Ammon's horn (tissue), 1 donor: Measurements from ENCODE around the gene NDUFA8.

Source experiments
- DNase-seq: peaks from one replicate; pipeline ENCODE4 v3.0.0-alpha.2; 2016; ENCODE audit warnings: low spot score

The NDUFA8 gene

DNA sequence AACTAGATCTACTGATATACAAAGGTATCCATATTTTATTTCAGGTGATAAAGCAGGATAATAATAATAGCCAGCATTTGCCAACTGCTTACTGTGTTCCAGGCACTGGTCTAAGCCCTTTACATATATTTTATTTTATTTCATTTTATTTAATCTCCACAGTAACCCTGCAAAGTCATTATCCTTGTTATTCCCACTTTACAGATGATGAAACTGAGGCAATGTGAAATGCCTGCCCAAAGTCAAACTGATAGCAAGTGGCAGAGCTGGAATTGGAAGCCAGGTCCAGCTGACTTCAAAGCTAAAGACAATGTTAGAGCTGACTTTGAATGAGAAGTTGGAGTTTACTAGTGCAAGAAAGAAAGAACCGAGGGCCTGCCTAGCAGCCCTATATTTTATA is 25.0 kb upstream of the NDUFA8 start:
- no peak for DNase-seq

DNA sequence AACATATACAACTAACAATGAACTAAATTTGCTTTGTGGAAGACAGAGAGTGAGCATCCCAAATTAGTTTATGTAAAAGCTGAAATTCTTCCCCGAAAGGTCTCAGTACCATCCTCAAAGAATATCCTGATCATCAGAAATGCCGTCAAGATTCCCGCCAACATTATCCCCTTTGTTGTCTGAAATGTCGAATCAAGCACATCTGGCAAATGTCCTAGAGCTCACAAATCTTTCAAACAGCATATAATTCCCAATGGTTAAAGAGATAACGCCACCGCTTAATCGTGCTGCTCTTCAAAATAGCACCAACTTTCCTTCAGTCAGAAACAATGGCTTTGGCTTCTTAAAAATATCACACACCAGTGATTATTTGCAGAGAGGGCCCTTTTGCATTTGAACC is 23.9 kb upstream of the NDUFA8 start:
- DNase-seq = no peak

DNA sequence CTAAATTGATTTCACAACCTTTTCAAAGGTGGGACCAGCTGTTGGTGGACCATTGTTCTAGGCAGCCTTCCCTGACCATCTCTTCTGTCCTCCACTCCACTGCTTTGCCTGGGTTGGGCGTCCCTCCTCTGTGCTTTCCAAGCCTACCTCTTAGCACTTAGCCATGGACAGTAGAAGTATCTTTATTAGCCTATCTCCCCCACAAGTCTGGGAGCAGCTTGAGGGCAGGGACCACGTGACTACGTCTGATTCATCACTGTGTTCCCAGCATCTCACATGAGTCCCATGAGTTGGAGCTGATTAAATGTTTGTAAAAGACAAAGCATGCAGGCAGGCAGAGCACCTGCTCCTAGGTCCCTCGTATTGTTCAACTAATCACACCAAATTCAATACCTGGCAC is 21.1 kb upstream of the NDUFA8 start:
- DNase-seq = peak; percentile 59

DNA sequence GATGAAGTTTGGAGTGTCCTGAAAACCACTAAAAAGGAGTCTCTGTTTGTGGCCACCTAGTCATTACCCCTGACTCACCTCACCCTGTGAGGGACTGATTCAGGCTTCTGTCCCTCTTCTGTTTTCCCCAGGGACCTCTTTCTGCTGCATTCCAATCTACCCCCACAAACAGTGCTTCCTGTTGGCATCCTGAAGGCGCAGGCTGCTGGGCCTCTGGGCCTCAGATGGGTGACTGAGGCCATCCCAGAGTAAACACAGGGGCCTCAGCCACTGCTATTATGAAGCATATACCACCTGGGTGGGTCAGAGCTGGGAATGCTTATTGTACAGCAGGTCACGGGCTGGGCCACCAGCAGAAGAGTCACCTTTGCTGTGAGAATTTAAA is 20.1 kb upstream of the NDUFA8 start:
- DNase-seq = no peak

DNA sequence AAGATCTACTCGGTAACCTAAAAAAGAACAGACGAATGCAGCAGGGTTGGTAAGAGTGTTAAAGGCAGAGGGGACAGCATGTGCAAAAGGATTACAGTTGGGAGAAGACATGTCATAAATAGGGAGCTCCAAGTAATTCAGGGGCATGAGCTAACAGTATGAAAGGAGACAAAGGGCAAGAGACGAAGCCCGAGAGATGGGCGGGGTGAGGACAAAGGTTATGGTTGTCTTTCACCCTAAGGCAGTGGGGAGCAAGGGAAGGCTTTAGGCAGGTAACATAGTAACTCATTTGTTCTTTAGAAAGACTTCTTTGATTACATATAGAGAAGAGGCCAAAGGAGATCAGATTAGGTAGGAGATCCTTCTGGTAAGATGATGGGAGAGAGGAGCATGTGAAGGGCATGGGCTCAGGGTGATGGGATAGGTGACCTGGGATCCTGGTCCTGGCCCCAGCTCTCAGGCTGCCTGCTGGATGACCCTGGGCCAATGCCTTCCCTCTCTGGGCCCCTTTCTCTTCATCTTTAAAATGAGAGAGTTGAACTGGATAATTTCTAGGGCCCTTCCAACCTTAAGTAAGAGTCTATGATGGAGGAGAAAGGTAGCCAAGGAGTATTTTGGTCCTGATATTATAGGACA is 19.6 kb upstream of the NDUFA8 start:
- no peak for DNase-seq

DNA sequence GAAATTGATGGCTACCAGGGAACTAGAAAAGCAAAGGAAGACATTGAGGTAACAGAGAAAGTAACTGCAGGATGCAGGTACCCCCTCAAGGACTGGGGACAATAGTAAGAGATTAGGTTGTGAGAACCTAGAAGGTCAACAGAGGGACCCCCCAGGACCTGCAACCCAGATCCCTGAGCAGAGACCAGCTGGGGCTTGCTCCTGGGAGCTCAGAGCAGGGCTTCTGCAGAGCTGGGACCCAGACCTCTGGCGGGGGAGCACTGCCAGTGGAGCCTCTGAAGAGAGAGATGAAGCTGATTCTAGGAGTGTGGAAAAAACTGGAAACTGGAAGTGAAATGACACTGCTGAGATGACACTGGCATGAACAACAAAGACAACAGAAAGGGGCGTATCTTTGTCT is 17.3 kb upstream of the NDUFA8 start:
- no peak for DNase-seq

DNA sequence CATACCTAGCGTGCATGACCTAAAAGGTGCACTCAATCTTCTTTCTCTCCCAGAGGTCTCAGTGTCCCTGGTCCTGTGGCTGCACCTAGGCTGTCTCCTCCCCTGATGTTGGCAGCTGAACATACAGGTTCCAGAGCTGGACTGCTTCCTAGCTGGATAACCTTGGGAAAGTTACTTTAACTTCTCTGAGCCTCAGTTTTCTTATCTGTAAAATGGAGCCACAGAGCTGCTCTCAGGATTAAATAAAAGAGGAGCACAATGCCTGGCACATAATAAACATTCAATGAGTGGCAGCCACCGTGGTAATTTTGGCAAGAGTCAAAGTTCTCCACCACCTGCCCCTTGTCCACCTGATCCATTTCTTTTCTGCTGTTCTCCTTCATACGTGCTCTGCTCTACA is 14.1 kb upstream of the NDUFA8 start:
- DNase-seq = no peak

DNA sequence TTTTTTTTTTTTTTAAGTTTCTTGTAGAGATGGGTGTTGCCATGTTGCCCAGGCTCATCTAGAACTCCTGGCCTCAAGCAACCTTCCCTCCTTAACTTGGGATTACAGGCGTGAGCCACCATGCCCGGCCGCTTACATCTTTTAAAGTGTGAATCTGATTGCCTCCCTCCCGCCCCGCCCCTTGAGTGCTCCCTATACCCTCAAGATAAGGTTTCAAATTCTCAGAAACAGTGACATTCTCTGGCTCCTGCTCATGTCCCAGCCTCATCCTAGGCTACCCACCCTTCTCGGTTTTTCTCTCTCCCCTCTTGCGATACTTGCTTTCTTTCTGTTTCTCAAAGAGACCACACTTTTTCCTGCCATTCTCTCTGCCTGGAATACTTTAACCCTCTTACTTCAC is 12.6 kb upstream of the NDUFA8 start:
- no peak for DNase-seq

DNA sequence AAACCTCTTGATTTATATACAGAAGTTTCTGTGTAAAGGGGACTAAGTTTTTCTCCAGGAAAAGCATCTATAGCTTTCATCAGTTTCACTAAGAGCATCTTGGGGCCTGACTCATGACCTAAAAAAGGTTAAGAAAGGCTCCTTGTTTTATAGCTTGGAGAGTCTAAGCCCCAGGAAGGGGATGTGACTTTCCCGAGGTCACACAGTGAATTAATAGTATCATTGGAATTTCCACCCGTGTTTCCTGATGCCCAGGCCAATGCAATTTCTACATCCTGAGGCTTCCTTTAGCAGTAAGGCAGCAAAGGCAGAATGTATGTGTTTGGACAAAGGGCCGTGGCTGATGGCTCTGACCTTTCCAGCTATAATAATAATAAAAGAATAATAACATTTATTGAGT is 8.8 kb upstream of the NDUFA8 start:
- no peak for DNase-seq

DNA sequence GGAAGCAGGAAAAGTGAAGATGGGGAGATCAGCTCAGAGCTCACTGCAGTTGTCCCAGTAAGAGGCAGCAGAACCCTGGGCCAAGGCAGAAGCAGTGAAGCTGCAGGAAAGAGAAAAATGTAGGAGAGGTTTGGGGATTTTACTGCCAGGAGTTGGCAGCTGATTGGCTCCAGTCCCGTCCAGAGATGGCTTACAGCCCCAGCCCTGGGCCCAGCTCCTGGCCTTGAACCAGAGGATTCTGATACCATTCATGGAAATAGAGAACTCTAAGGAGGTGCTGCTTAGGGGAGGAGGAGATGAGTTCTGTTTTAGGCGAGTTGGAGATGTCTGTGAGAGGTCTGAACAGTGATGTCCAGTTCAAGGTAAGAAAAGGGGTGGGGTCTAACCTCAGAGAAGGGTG is 4.7 kb upstream of the NDUFA8 start:
- no peak for DNase-seq

DNA sequence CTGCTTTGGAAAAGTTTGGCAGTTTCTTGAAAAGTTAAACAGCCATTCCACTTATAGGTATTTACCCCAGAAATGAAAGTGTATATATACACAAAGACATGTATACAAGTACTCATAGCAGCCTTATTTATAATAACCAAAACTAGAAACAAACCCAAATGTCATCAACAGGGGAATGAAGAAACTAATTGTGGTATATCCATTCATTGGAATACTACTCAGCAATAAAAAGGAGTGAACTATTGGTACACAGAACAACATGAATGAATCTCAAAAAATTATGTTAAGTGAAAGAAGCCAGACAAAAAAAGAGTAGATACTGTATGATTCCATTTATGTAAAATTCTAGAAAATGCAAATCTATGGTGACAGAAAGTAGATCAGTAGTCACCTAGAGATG is 2.8 kb upstream of the NDUFA8 start:
- no peak for DNase-seq

DNA sequence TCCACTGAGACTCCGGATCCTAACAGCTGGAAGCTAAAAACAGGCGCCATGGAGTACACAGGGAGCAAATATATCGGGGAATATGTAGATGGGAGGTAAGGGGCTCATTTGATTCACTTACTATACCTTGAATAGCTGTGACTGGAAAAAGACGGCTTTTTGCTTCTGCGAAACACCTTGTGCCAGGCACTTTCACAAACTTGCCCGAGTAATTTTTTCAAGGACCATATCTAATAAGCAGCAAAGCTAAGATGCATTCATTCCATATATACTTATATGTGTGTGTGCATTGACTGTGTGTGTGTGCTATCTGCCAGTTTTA is 307 bp upstream of the NDUFA8 start:
- no peak for DNase-seq

DNA sequence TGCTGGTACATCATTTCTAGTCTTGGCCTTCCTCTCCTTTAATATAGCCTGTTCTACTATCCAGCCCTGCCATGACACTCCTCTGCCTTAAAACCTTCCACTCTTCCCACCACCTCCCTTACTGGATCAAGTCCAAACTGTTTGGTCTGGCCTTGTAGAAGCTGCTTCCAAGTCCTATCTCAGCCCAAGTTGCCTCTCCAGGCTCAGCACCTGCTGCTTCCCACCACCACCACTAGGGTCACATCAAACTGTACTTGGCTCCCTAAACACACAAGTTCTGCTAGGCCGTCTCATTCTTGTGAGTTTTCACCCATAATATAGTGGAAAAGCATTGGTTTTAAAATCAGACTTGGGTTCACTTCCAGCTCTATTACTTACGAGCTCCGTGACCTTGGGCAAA is 1.4 kb downstream of the NDUFA8 start:
- DNase-seq = no peak

DNA sequence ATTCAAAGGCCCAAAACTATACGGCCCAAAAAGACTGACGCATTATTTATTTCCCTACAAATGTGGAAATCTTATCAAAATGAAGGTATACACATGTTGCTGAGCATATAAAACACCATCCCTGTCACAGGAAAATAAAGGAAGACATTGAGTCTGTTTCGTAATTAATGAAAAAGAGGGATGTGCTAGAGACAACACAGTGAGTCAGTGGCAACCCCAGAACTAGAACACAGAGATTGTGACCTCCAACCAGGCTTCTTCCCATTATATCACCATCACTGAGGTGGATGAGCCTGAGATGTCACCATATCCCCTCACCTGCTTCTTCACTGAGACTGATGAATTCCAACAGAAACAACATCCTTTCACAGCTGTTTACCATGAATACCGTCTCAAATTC is 3.8 kb downstream of the NDUFA8 start:
- no peak for DNase-seq

DNA sequence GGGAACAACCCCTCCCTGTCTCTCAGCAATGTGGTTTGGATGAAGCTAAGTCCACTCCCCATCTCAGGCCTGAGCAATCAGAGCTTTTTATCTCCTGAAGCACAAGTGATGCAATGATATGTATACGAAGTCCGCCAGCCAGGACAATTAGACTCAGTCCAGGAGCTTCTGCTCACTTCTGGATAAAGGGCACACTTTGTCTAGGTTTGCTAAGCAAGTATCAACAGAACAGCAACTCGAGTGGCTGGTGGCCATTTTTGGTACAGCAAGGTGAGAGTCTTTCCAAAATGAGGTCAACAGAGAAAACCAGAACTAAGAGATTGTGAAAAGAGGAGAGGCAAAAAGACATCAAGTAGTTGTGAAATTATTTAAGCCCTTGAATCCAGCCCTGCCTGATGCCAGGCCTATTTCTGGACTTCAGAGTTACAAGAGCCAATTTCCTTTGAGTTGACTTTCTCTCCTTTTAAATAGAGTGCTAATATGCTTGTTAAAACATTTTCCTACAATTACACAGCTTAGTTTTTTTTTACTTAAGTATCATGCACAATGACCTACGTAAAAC is 8.2 kb downstream of the NDUFA8 start:
- DNase-seq = no peak

DNA sequence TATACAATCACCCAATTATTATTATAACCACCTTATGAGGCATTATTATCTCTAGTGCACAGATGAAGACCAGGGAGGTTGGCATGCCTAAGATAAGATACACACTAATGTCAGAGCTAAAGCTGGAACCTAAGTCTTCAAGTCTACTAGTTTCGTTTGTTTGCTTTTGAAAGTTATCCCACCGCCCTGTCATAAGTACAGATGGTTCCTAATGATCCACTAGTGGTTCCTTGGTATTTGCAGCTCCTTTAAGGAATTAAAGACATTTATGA is 14.1 kb downstream of the NDUFA8 start:
- DNase-seq = no peak

DNA sequence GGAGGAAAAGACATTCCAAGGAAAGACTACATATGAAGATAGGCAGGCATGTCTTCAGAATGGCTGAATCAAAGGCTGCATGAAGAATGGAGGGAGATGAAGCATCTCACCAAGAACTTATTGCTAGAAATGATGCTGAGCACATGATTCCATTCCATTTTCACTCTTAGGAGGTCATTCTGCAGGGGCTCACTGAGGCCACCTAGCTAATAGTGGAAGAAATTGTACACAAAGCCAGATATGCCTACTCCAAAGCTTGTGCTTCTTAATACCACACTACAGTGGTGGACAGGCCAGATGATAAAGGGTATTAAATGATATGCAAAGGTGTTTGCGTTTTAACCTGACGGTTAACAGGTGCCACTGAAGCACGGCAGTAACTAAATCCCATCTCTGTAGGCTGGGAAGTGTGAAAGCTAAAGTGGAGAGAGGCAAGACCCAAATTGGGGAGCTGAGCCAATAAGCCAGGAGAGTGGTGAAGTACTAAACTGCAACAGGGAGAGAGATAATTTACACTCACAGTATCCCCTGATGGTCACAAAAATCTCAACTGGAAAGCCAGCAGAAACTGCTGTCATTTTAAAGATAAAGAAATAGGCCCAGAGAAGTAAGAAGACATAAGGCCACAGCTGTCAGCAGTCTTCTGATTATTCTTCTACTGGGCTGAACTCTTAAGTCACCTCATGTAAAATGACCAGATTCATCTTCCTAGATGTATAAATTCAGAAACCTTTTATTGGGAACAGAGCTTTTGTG is 14.6 kb downstream of the NDUFA8 start:
- no peak for DNase-seq

DNA sequence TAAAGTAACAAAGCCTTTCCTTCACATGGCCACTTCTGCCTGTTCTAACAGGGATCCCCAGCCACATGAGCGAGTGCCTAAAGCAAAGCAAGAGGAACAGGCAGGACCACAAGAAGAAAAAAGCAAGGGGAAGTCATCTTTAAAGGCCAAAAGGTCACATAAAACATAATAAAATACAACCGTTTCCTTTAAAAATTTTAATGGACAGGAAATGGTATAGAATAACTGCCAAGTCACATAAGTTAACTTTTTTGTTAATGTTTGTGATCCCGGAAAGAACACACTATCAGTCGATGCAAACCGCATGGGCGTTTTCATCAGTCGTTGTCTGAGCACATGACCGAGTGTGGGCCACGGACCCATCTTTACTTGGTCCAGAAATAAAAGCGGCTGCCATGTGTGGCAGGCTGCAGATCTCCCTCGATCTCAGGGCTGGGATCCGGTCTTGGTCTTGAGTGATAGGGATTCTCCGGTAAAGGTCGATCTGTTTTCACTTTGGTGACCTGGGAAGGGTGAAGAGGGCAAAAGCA is 15.6 kb downstream of the NDUFA8 start:
- no peak for DNase-seq

DNA sequence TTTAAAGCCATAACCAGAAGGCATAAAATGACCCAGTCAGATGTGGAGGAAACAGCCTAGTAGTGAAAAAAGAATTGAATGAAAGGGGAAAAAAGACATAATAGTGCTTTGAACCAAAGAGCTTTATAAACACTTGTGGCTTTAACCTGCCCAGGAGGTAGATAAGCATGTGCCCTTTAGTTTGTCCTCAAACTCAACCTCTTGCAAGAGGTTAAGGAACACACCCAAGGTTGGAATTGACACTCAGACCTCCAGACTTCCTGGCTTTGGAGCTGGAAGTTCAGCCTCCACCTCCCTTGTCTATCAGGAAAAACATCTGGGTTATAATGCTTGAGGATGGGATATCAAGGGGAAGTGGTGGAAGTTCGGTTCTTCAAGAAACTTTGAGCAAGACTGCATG is 16.3 kb downstream of the NDUFA8 start:
- DNase-seq = no peak

DNA sequence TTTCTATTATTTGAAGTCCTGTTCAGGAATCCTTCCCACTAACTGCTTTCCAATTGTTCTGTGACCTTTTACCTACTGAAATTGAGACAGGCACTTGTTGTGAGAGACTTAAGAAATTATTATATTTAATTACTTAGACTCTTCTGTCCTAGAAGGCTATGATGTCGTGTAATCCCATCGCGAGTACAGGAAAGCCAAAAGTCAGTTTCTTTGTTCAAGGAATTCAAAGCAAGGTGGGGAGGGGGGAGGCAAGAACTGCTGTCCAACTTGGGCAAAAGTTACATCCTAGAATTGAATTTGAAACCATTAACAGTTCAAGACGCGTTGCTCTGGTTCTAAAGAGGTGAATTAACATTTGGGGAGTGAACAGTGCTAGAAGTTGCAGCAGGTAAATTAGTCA is 17.9 kb downstream of the NDUFA8 start:
- DNase-seq = no peak

DNA sequence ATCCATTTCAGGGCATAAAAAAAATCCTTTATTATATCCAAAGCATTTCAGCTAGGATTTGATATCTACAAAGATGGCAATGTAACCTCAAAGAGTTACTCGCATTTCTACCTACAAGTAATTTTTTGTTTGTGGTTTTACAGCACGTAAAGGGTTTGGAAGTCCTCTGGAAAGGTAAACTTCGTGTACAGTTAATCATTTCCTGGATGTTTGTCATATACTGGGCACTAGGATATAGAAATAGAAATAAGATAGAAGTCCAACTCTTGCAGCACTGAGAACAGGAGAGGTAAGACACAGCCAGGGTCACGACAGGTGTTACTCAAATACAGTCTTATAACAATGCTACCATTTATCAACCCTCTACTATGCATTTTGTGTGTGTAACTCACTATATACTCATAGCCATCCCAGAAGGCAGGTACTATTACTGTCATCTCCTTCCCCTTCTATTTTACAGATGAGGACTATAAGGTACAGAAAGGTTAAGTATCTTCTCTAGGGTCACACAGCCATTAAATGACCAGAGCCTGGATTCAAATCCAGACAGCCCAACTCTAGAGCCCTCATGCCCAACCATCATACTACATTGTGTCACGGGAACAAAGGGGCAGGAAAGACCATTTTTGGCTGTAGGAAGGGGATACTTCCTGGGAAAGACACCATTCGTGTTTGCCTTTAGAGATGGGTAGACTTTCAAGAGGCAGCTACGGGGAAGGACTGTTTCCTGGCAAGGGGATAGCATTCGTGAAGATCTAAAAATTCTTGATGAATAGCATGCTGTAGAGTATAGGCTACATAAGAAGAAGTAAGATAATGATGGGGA is 19.0 kb downstream of the NDUFA8 start:
- DNase-seq = no peak

DNA sequence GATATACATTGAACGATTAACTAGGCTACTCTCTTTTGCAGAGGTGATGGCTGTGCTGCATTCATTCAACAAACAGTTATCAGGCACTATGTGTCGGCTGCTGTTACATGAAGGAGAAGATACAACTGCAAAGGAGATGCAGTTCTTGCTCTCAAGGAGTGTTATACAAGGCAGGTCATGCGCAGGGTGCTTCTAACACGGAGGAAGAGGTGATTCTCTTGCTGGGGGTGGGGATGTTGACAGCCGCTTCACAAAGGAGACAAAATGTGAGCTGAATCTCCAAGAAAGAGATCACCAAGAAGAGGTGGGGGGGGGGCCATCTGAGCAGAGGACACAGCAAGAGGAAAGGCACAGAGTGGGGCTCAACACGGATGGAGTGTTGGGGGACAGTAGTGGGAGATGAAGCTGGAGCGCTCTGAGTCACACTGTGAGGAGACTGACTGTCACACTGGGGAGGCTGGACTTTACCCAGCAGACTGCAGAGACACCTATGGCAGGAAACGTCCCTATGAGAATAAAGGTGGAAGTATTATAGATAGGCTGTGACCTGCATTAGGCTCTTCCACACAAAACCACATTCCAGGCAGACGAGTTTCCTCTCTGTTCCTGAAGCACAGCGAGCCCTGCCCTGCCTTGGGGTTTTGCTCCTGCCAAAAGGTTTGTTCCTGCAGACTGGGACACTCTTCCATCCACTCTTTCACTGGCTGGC is 20.9 kb downstream of the NDUFA8 start:
- DNase-seq = no peak

DNA sequence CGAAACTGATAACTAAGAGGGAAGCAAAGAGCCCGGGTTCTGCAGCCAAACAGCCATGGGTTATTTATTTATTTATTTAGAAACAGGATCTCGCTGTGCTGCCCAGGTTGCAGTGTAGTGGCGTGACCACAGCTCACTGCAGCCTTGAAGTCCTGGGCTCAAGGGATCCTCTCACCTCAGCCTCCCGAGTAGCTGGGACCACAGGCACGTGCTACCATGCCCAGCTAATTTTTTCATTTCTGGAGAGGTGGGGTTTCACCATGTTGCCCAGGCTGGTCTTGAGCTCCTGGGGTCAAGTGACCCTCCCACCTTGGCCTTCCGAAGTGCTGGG is 24.1 kb downstream of the NDUFA8 start:
- no peak for DNase-seq
